Measurements from ENCODE around the gene TMEM119.

Gene TMEM119

DNA sequence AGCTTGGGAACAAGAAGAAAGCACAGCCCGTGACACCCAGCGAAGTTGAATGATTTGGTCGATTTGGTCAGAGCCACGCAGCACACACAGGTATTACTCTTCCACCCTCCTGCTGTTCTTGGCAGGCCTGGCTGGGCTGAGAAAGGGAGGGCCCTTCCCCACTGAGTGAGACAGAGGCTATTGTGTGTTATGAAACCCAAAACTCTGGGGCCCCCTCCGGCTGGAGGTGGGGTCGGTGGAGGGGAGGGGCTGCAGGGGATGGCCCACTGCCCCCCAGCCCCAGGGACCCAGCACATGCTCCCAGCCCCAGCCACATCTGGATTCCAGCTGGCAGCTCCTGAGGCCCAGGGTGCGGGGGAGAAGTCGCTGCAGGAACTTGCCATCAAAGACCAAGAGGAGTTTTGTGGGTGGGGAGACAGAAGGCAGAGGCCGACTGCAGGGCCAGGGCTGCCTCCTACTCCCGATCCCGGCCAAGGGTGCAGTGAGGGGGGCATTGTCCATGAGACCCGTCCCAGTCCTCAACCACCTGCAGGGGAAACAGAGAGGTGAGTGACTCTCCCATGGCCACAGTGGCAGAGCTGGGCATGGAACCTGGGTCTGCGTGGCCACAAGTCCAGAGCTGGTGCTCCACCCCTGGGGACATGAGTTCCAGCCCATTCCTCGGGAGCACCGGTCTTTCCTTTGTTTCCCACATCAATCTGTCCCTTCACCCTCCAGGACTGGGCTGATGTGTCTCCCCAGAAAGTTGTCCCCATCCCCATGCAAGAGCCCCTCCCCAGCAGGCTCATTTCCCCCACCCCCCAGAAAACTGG, 8.7 kb downstream of the TMEM119 start:
- no peak overlapping the region for H3K4me3 ChIP-seq (ENCODE audit: control insufficient read depth, low read depth, low read length)
- TF ChIP-seq, protein P1, sequence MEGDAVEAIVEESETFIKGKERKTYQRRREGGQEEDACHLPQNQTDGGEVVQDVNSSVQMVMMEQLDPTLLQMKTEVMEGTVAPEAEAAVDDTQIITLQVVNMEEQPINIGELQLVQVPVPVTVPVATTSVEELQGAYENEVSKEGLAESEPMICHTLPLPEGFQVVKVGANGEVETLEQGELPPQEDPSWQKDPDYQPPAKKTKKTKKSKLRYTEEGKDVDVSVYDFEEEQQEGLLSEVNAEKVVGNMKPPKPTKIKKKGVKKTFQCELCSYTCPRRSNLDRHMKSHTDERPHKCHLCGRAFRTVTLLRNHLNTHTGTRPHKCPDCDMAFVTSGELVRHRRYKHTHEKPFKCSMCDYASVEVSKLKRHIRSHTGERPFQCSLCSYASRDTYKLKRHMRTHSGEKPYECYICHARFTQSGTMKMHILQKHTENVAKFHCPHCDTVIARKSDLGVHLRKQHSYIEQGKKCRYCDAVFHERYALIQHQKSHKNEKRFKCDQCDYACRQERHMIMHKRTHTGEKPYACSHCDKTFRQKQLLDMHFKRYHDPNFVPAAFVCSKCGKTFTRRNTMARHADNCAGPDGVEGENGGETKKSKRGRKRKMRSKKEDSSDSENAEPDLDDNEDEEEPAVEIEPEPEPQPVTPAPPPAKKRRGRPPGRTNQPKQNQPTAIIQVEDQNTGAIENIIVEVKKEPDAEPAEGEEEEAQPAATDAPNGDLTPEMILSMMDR (conservative IDR thresholded peaks at IDR 0.05; ENCODE audit: control insufficient read depth, insufficient read depth, low read depth, low read length): no peak
- peak; percentile 80 for DNase-seq (ENCODE audit: low read depth)

- no peak overlapping the region for H3K4me3 ChIP-seq (ENCODE audit: control insufficient read depth, low read depth, low read length)
- no peak for DNase-seq (ENCODE audit: low read depth)
- TF ChIP-seq, protein P1 (conservative IDR thresholded peaks at IDR 0.05; ENCODE audit: control insufficient read depth, insufficient read depth, low read depth, low read length): no peak
Observed at GRCh38 chr12:108587826-108588225, 10.1 kb downstream of the TMEM119 start.

DNA sequence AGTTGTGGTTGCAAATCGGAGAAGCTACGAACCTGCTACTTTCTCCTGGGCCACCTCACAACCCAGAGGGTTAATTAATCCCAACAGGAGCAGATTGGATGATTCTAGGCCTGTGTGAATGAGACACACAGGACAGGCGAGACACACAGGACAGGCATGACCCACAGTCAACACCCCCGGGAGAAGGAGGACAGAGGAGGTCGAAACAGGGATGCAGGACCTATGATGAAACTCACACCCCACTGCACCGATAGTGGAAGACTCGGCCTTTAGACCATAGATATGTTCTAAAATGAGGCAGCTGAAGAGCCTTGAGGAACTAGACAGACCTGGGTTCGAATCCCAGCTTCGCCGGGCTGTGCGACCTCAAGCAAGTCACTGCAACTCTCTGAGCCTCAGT, 11.6 kb downstream of the TMEM119 start:
- no peak for DNase-seq (ENCODE audit: low read depth)
- TF ChIP-seq, protein P1 (conservative IDR thresholded peaks at IDR 0.05; ENCODE audit: control insufficient read depth, insufficient read depth, low read depth, low read length): no peak
- no peak overlapping the region for H3K4me3 ChIP-seq (ENCODE audit: control insufficient read depth, low read depth, low read length)

DNA sequence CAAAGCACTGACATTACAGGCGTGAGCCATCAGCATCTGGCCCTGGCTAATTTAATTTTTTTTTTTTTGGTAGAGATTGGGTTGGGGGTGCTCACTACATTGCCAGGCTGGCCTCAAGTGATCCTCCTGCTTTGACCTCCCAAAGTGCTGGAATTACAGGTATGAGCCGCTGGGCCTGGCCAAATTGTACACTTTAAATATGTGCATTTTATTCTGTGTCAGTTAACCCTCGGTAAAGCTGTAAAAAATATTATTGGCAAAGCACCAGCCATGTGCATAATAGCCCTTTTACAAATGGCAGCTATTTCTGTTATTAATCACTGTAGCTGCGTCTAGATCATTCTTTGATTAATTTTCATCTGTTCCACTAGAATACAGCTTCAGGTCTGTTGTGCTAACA, 12.0 kb downstream of the TMEM119 start:
- DNase-seq (ENCODE audit: low read depth): no peak
- TF ChIP-seq, protein P1 (conservative IDR thresholded peaks at IDR 0.05; ENCODE audit: control insufficient read depth, insufficient read depth, low read depth, low read length): no peak
- no peak overlapping the region for H3K4me3 ChIP-seq (ENCODE audit: control insufficient read depth, low read depth, low read length)

DNA sequence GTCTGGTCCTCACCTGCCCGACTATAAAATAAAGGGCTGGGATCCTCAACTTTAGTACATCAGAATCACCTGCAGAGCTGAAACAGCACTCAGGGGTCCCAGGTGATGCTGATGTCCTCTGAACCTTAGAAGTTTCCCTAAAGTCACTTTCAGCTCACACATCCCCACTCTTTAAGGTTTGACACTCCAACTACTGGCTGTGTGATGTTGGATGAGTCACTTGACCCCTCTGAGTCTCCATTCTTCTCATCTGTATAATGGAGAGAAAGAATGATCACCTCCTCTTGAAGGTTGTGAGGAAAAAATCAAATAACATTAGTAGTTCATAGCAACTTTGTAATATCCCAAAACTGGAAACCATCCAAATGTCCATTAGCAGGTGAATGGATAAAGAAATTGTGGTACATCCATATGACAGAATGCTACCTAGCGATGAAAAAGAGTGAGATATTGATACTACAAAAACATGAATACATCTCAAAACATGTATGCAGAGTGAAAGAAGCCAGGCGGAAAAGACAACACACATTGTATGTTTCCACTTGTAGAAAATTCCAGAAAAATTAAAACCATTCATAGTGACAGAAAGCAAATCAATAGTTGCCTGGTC, 13.3 kb downstream of the TMEM119 start:
- DNase-seq (ENCODE audit: low read depth): no peak
- TF ChIP-seq, protein P1 (conservative IDR thresholded peaks at IDR 0.05; ENCODE audit: control insufficient read depth, insufficient read depth, low read depth, low read length): no peak
- H3K4me3 ChIP-seq (ENCODE audit: control insufficient read depth, low read depth, low read length): no peak overlapping the region

GRCh38 chr12:108583991-108584390, 13.9 kb downstream of the TMEM119 start:
- no peak for DNase-seq (ENCODE audit: low read depth)
- TF ChIP-seq, protein P1 (conservative IDR thresholded peaks at IDR 0.05; ENCODE audit: control insufficient read depth, insufficient read depth, low read depth, low read length): no peak
- no peak overlapping the region for H3K4me3 ChIP-seq (ENCODE audit: control insufficient read depth, low read depth, low read length)

Data from fibroblast of mammary gland (primary cell).